WTC11 (cell line): ENCODE results near the gene TCP11X2.
"Not testable (repeated sequence)": the region's sequence is repeated elsewhere in the genome, so short reads cannot be mapped to it uniquely, and the experiment has no call there.

Experiments
- ATF1 ChIP-seq: sonication (generic); formaldehyde crosslinking; IDR thresholded peaks from 2 replicates; pipeline ENCODE4 v1.8.1; 2023; ENCODE audit warnings: mild to moderate bottlenecking, moderate library complexity, missing genetic modification reagents
- ATF3 ChIP-seq: sonication (generic); formaldehyde crosslinking; conservative IDR thresholded peaks from 2 replicates; pipeline ENCODE4 v1.8.1; 2022; ENCODE audit warnings: mild to moderate bottlenecking, missing genetic modification reagents
- CREB1 ChIP-seq: sonication (generic); formaldehyde crosslinking; IDR thresholded peaks from 2 replicates; pipeline ENCODE4 v1.8.0; 2023; ENCODE audit warnings: mild to moderate bottlenecking, missing genetic modification reagents
- CREM ChIP-seq: sonication (generic); formaldehyde crosslinking; IDR thresholded peaks from 2 replicates; pipeline ENCODE4 v1.8.1; 2022; ENCODE audit warnings: mild to moderate bottlenecking, missing genetic modification reagents, moderate library complexity
- CTCF ChIP-seq: fragments of 200-600 bp; IDR thresholded peaks from 2 replicates; pipeline ENCODE4 v1.8.0; 2022; ENCODE audit warnings: antibody characterized with exemption
- ETV6 ChIP-seq: sonication (generic); formaldehyde crosslinking; IDR thresholded peaks from 2 replicates; pipeline ENCODE4 v1.8.1; 2022; ENCODE audit warnings: mild to moderate bottlenecking, missing genetic modification reagents
- JUN ChIP-seq: sonication (generic); formaldehyde crosslinking; IDR thresholded peaks from 2 replicates; pipeline ENCODE4 v1.8.0; 2023; ENCODE audit warnings: mild to moderate bottlenecking, missing genetic modification reagents
- NR2C2 ChIP-seq: sonication (generic); formaldehyde crosslinking; IDR thresholded peaks from 2 replicates; pipeline ENCODE4 v1.8.0; 2022; ENCODE audit warnings: mild to moderate bottlenecking, missing genetic modification reagents
- ZNF121 ChIP-seq: sonication (generic); formaldehyde crosslinking; IDR thresholded peaks from 2 replicates; pipeline ENCODE4 v1.8.0; 2023; ENCODE audit warnings: missing genetic modification reagents
- TF ChIP-seq, protein P1 (sequence below): sonication (generic); formaldehyde crosslinking; IDR thresholded peaks from 2 replicates; pipeline ENCODE4 v1.8.1; 2023; ENCODE audit warnings: mild to moderate bottlenecking, missing genetic modification reagents

DNA sequence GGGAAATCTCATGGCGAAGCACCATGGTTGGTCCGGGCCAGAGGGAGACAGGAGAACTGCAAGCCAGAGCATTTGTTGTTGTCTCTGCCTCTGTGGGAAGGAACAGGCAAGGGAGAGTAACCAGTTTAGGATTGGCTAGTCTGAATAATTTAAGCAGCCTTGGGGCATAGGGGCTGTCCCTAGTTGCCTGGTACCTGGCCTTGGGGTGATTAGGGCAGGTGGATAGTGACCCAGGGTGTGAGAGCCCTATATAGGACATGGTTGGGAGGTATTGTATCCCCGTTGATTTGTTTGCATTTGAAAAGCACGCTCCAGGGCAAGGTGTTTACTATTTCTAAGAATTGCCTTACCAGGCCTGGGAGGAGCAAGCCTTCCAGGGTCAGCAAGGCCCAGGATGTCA is 57.1 kb downstream of the TCP11X2 start:
- TF ChIP-seq ETV6 (CRISPR knock-in tag); CTCF; ZNF121 (CRISPR knock-in tag); JUN (CRISPR knock-in tag); NR2C2 (CRISPR knock-in tag); ATF3 (CRISPR knock-in tag); CREM (CRISPR knock-in tag); ATF1 (CRISPR knock-in tag); CREB1 (CRISPR knock-in tag): not testable (repeated sequence)
- TF ChIP-seq, protein P1, sequence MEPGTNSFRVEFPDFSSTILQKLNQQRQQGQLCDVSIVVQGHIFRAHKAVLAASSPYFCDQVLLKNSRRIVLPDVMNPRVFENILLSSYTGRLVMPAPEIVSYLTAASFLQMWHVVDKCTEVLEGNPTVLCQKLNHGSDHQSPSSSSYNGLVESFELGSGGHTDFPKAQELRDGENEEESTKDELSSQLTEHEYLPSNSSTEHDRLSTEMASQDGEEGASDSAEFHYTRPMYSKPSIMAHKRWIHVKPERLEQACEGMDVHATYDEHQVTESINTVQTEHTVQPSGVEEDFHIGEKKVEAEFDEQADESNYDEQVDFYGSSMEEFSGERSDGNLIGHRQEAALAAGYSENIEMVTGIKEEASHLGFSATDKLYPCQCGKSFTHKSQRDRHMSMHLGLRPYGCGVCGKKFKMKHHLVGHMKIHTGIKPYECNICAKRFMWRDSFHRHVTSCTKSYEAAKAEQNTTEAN (CRISPR knock-in tag) = not testable (repeated sequence)
